ENCODE data around the gene HAUS7. TPM values are rescaled to one million over a fixed set of nuclear protein-coding genes. Genes with fewer than 3 reads are reported as not detected.

HAUS7 gene
- total and polyA plus RNA-seq, 2 donors from 2014 or later: 28.1 to 47.6 TPM

- Histone ChIP-seq H3K27me3 (ENCODE audit: control insufficient read depth, insufficient read depth, low read length) (no peaks in the 10 kb centered on the region), H3K27ac (ENCODE audit: low read depth in 2 of 2, low read length in 2 of 2) (no peak overlapping the region), H3K4me3 (ENCODE audit: low read length in 3 of 3) (peak overlapping the region; percentile 36 to 74 (median 54)), H3K36me3 (ENCODE audit: control insufficient read depth in 2 of 3, insufficient read depth in 3 of 3, low read length in 3 of 3) (no peaks in the 10 kb centered on the region), H3K9me3 (ENCODE audit: control insufficient read depth in 2 of 3, insufficient read depth in 1 of 3, low read length in 3 of 3) (no peaks in the 10 kb centered on the region), H3K9ac (ENCODE audit: low read length in 3 of 3) (peak overlapping the region in 1 of 3 donors; percentile 34), H3K4me1 (ENCODE audit: control insufficient read depth in 2 of 3, insufficient read depth in 2 of 3, low read depth in 1 of 3, low read length in 3 of 3) (peaks cover 0 to 3% (median 0%) of the 10 kb centered on the region in 3 donors)
- DNase-seq (peak in 1 of 5 donors; percentile 76), FAIRE-seq (no peak)
- intact Hi-C loops (cut with DNase I): no loop called here
- no peak for TF ChIP-seq CTCF (IDR thresholded peaks at IDR 0.05; ENCODE audit: borderline replicate concordance, extremely low read depth, insufficient read depth)
These were observed 465 bp downstream of the HAUS7 start for GRCh38 chrX:153469811-153470410.

GRCh38 chrX:153468008-153468580, 2.3 kb downstream of the HAUS7 start:
- H3K4me3 ChIP-seq (ENCODE audit: low read length in 3 of 3): no peak overlapping the region
- H3K27me3 ChIP-seq (ENCODE audit: control insufficient read depth, insufficient read depth, low read length): no peaks in the 10 kb centered on the region
- H3K9me3 ChIP-seq (ENCODE audit: control insufficient read depth in 2 of 3, insufficient read depth in 1 of 3, low read length in 3 of 3): no peaks in the 10 kb centered on the region
- peaks cover 0 to 11% (median 0%) of the 10 kb centered on the region in 3 donors for H3K4me1 ChIP-seq (ENCODE audit: control insufficient read depth in 2 of 3, insufficient read depth in 2 of 3, low read depth in 1 of 3, low read length in 3 of 3)
- H3K9ac ChIP-seq (ENCODE audit: low read length in 3 of 3): no peak overlapping the region
- TF ChIP-seq CTCF (IDR thresholded peaks at IDR 0.05; ENCODE audit: borderline replicate concordance, extremely low read depth, insufficient read depth): no peak
- intact Hi-C loops (cut with DNase I): no loop called here
- no peak for DNase-seq
- H3K27ac ChIP-seq (ENCODE audit: low read depth in 2 of 2, low read length in 2 of 2): no peak overlapping the region
- FAIRE-seq: no peak
- H3K36me3 ChIP-seq (ENCODE audit: control insufficient read depth in 2 of 3, insufficient read depth in 3 of 3, low read length in 3 of 3): no peaks in the 10 kb centered on the region

- Histone ChIP-seq H3K27me3 (ENCODE audit: control insufficient read depth, insufficient read depth, low read length) (no peaks in the 10 kb centered on the region), H3K27ac (ENCODE audit: low read depth in 2 of 2, low read length in 2 of 2) (no peak overlapping the region), H3K36me3 (ENCODE audit: control insufficient read depth in 2 of 3, insufficient read depth in 3 of 3, low read length in 3 of 3) (peaks cover 0 to 2% (median 0%) of the 10 kb centered on the region in 3 donors), H3K4me3 (ENCODE audit: low read length in 3 of 3) (no peak overlapping the region), H3K4me1 (ENCODE audit: control insufficient read depth in 2 of 3, insufficient read depth in 2 of 3, low read depth in 1 of 3, low read length in 3 of 3) (peaks cover 0 to 10% (median 0%) of the 10 kb centered on the region in 3 donors), H3K9ac (ENCODE audit: low read length in 3 of 3) (no peak overlapping the region), H3K9me3 (ENCODE audit: control insufficient read depth in 2 of 3, insufficient read depth in 1 of 3, low read length in 3 of 3) (no peaks in the 10 kb centered on the region)
- intact Hi-C loops (cut with DNase I): no loop called here
- TF ChIP-seq CTCF (IDR thresholded peaks at IDR 0.05; ENCODE audit: borderline replicate concordance, extremely low read depth, insufficient read depth): no peak
- FAIRE-seq: no peak
- peak in 1 of 5 donors; percentile 49 for DNase-seq
These were observed 4.5 kb downstream of the HAUS7 start for GRCh38 chrX:153465691-153466380.
